Pons (tissue), 1 donor: ENCODE data around the gene TRIM72.
A peak's percentile ranks its signal among the peaks of the same experiment; 100 is the strongest.
"Not testable (repeated sequence)": the region's sequence is repeated elsewhere in the genome, so short reads cannot be mapped to it uniquely, and the experiment has no call there.

ENCODE experiments used
- DNase-seq: peaks from one replicate; pipeline ENCODE4 v3.0.0-alpha.2; 2016; ENCODE audit warnings: low spot score

Gene TRIM72, protein sequence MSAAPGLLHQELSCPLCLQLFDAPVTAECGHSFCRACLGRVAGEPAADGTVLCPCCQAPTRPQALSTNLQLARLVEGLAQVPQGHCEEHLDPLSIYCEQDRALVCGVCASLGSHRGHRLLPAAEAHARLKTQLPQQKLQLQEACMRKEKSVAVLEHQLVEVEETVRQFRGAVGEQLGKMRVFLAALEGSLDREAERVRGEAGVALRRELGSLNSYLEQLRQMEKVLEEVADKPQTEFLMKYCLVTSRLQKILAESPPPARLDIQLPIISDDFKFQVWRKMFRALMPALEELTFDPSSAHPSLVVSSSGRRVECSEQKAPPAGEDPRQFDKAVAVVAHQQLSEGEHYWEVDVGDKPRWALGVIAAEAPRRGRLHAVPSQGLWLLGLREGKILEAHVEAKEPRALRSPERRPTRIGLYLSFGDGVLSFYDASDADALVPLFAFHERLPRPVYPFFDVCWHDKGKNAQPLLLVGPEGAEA

DNA sequence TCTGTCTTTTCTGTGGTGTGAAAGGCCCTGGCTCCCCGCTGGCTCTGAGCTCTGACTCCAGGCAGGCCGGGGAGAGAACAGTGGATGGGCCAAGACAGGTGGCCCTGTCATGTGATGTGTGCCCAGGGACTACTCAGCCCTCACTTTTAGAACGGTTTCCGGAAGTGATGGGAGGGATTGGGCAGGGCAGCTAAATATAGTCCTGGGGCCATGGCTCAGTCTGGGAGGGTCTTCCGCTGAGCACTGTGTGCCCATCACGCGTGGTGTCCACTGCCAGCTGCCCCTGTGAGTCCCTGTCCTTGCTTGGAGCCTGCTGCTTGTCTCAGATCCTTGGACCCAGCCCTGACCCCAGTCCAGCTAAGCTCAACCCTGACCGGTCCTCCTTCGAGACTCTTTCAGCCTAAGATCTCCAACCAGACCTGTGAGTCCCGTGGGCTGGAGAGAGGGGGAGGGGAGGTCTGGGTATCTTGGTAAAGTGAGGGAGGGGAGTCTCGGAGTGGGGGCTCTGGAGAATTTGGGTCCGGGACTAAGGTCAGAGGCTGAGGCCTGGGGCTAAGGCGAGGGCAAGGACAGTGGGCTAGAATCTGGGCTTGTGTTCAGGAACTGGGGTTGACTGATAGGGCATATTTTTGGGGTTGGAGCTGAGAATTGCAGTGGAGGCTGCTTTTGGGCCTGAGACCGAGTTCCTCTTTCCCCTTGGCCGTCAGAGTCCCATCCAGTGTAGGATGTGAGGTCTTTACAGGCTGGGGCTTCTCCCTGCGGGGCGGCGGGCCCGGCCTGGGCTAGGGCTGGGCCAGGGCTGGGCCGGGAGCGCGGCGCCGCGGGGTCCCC, at the start of gene TRIM72:
Gene TRIM72, plus strand, starts transcription at position 243 of the 831 bp plus-strand sequence. CDS start 620 bp downstream, outside the sequence.
- no peak for DNase-seq

DNA sequence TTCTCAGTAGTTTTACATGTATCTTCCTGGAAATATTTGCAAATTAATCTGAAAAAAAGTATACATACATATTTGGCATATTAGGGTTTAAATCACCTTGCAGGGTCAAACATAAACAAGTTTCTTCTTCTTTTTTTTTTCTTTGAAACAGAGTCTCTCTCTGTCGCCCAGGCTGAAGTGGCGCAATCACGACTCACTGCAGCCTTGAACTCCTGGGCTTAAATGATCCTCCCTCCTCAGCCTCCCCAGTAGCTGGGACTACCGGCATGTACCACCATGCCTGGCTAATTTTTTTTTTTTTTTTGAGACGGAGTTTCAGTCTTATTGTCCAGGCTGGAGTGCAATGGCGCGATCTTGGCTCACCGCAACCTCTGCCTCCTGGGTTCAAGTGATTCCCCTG, 46.6 kb upstream of the TRIM72 start:
- DNase-seq = no peak

GRCh38 chr16:31168848-31169247, 45.1 kb upstream of the TRIM72 start:
- DNase-seq = no peak

DNA sequence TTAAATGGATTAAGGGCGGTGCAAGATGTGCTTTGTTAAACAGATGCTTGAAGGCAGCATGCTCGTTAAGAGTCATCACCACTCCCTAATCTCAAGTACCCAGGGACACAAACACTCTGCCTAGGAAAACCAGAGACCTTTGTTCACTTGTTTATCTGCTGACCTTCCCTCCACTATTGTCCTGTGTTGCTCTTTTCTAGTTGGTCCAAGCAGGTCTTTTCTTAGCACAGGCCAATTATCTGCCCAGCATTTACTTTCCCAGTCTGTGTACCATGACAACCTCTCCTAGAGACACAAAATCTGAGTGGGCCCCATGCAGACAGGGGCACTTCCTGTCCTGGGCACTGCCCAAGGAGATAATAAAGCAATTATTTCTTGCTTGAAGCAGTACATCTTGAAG, 43.9 kb upstream of the TRIM72 start:
- DNase-seq = not testable (repeated sequence)

- DNase-seq = no peak
Observed at GRCh38 chr16:31177136-31177535, 36.8 kb upstream of the TRIM72 start.

DNA sequence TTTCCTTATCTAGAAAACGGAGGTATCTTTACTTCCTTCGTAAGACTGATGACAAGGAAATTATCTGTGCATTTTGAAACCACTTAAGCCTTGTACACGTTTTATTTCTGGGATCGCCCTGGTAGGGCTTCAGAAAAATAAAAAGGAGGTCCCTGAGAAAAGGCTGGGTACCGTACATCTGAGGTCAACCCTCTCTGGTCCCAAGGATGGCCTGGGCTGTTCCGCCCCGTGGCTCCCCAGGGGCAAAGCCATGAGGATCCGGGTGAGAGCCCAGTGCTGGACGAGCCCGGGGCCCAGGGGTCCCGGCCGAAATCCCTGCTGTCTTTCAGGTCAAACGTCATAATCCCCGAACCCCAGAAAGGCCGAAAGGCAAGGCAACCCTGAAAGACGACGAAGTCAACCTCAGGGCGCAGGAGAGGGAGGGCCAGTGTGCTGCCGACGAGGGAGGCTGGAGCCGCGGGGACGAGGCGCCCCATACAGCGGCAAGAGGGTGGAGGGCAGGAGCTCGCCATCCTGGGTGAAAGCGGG, 34.6 kb upstream of the TRIM72 start:
- no peak for DNase-seq

GRCh38 chr16:31179747-31180459, 34.0 kb upstream of the TRIM72 start, which contains the start of gene FUS:
Gene FUS, plus strand, starts transcription at chr16:31180139. Its CDS starts 76 bp downstream, at chr16:31180215.
- DNase-seq = peak; percentile 92

DNA sequence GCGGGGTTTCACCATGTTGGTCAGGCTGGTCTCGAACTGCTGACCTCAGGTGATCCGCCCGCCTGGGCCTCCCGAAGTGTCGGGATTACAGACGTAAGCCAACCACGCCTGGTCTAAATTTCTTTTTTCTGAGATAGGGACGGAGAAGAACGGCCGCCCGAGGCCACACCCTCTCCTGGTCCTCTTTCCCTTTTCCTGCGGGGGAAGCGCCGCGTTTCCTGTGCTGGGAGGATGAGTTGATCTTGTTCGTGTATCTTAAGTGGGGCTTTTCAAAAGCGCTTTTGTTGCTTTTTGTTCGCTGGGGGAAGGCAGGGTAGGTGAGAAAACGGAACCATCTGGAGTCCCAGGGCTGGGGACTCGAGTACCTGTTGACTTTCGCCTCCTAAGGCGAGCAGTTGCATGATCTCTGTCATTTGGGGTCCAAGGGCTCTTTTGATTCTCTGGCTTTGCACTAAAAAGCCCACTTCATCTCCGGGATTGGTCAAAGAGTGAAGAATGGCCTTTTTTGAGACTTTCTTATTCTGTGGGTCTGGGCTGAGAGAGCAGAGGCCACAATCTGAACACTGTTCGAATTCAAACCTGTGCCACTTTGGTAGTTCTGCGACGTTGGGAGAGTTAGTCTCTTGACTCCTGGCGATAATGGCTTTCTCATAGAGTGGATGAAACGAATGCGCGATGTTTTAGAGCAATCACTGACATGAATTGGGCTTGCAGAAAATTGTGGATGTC, 32.7 kb upstream of the TRIM72 start:
- DNase-seq = peak; percentile 20

DNA sequence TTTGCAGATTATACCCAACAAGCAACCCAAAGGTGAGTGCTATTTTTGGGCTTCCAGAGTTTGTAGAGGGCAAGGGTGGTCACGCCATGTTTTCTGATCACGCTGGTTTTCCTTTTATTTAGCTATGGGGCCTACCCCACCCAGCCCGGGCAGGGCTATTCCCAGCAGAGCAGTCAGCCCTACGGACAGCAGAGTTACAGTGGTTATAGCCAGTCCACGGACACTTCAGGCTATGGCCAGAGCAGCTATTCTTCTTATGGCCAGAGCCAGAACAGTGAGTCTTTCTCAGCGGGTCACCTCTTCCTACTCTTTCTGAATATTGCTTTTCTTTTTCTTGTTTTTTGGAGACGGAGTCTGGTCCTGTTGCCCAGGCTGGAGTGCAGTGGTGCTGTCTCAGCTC, 31.5 kb upstream of the TRIM72 start:
- no peak for DNase-seq

DNA sequence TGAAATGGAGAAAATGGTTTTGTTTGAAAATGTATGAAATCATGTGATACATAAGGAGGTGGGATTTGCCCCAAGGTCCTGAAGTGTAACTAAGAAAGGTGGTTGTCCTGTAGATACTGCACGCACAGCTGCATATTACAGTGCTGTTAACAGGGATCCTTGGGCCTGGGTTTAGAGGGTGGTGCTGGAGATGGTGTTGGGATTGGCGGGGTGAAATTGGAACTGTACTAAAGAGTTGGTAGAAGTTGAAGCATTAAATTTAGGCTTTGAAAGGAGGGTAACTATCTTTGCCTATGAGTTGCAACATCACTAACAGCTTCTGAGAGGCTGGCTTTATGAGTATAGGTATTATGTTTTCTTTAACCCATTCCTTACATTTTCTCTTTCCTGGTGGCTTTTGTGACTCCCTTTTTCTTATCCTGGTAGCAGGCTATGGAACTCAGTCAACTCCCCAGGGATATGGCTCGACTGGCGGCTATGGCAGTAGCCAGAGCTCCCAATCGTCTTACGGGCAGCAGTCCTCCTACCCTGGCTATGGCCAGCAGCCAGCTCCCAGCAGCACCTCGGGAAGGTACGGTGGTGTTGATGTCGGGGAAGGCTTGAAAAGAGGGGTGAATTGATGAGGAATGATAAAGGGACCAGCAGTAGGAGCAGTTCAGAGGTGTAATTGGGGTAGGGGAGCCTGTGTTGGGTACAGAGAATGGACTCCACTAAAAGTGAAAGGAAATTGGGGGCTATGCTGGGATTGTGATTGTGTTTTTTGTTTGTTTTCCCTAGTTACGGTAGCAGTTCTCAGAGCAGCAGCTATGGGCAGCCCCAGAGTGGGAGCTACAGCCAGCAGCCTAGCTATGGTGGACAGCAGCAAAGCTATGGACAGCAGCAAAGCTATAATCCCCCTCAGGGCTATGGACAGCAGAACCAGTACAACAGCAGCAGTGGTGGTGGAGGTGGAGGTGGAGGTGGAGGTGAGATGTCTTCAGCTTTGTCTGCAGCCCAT, 30.2 kb upstream of the TRIM72 start:
- DNase-seq = no peak

DNA sequence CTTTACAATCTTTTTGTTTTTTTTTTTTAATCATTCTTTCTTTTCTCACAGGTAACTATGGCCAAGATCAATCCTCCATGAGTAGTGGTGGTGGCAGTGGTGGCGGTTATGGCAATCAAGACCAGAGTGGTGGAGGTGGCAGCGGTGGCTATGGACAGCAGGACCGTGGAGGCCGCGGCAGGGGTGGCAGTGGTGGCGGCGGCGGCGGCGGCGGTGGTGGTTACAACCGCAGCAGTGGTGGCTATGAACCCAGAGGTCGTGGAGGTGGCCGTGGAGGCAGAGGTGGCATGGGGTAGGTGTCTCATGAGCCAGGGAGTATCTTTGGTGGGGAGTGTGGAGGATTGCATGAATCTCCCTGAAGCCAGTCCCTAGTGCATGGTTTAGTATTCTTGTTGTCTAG, 29.0 kb upstream of the TRIM72 start:
- DNase-seq = no peak

- no peak for DNase-seq
Observed at GRCh38 chr16:31185339-31185738, 28.6 kb upstream of the TRIM72 start.

DNA sequence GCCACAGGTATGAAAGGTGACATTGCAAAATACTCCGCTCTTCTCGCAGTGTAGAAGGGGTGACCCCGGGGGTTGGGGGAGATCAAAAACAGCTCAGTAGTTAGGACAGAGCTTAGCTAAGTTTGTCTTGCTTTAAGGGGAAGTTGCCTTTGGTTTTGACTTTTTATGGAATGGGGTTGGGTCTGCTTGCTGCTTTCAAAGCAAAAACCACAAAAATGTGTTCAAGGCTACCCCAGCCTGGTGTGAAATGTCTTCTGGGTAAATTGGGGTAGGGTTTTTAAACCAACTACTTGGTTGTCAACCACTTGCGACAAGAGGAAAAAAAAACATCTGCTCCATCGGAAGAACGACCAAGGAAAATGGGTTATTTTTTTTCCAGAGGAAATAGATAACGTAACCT, 27.7 kb upstream of the TRIM72 start:
- DNase-seq = no peak

- DNase-seq = no peak
Observed at GRCh38 chr16:31186930-31187807, 26.8 kb upstream of the TRIM72 start.

DNA sequence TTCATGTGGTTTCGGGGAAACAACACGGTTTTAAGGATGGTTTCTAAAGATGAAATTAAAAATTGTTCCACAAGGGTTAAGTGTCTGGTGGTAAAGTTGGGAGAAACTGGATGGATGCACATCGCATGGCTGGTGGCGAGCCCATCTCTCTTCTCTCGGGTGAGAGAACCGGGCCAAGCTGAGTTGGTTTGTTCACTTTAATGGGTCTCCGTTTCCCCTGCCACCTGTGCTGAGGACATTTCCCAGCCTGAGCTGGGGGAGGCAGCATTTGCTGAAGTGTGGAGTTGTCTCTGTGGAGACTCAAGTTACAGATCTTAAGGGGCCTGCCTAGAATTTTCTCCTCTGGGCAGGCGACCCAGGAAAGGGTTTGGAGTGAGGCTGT, 26.1 kb upstream of the TRIM72 start:
- DNase-seq = no peak

- DNase-seq = no peak
Observed at GRCh38 chr16:31188450-31189411, 25.2 kb upstream of the TRIM72 start.

DNA sequence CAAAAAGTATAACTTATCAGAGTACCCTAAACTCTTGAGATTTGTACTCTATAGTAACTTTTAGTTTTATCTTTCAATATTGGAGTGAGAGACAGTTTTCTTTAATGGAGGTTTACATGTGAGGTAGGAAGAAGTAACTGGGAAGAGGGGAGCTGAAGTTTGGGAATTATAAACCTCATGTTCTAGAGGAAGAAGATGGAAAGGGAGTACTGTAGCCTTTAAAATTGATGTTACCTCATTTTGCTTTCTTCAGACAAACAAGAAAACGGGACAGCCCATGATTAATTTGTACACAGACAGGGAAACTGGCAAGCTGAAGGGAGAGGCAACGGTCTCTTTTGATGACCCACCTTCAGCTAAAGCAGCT, 24.5 kb upstream of the TRIM72 start:
- no peak for DNase-seq

DNA sequence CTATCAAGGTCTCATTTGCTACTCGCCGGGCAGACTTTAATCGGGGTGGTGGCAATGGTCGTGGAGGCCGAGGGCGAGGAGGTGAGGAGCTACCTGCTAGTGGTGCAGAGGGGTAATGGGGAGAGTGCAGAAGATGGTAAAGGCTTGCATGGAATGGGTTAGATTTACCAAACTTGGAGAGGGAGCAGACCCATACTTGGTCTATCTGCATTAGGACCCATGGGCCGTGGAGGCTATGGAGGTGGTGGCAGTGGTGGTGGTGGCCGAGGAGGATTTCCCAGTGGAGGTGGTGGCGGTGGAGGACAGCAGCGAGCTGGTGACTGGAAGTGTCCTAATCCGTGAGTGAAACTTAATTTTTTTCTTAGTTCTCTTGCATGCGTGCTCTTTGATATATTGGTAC, 23.9 kb upstream of the TRIM72 start:
- no peak for DNase-seq
